ENCODE results near the gene AZU1. TPM values are rescaled to one million over a fixed set of nuclear protein-coding genes. Genes with fewer than 3 reads are reported as not detected.

AZU1 gene
- total RNA-seq, 1 donor from 2014 or later = 1.3 TPM

DNA sequence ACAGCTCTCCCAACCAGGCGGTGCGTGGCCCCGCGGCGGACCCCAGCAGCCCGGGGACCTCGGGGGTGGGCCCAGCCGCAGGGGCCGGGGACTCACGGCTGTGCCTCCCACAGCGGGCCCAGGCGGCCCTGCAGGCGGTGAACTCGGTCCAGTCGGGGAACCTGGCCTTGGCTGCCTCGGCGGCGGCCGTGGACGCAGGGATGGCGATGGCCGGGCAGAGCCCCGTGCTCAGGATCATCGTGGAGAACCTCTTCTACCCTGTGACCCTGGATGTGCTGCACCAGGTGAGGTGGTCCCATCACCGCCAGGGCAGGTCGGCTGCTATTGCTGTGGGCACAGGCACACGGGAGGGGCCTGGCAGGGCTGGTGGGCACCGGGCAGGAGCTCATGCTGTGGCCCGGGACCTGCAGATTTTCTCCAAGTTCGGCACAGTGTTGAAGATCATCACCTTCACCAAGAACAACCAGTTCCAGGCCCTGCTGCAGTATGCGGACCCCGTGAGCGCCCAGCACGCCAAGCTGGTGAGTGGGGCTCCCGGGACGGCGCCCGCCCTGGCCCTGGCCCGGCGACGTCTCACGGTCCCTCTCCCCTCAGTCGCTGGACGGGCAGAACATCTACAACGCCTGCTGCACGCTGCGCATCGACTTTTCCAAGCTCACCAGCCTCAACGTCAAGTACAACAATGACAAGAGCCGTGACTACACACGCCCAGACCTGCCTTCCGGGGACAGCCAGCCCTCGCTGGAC, 23.0 kb upstream of the AZU1 start:
- Mint-ChIP-seq H3K4me1 (peaks cover 24% of the 10 kb centered on the region), H3K36me3 (ENCODE audit: low read depth) (peaks cover 64% of the 10 kb centered on the region), H3K9me3 (no peaks in the 10 kb centered on the region), H3K4me3 (no peak overlapping the region), H3K27me3 (no peaks in the 10 kb centered on the region), H3K27ac (no peak overlapping the region)
- TF ChIP-seq, protein P1, sequence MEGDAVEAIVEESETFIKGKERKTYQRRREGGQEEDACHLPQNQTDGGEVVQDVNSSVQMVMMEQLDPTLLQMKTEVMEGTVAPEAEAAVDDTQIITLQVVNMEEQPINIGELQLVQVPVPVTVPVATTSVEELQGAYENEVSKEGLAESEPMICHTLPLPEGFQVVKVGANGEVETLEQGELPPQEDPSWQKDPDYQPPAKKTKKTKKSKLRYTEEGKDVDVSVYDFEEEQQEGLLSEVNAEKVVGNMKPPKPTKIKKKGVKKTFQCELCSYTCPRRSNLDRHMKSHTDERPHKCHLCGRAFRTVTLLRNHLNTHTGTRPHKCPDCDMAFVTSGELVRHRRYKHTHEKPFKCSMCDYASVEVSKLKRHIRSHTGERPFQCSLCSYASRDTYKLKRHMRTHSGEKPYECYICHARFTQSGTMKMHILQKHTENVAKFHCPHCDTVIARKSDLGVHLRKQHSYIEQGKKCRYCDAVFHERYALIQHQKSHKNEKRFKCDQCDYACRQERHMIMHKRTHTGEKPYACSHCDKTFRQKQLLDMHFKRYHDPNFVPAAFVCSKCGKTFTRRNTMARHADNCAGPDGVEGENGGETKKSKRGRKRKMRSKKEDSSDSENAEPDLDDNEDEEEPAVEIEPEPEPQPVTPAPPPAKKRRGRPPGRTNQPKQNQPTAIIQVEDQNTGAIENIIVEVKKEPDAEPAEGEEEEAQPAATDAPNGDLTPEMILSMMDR (IDR thresholded peaks at IDR 0.05) = no peak
- CTCF ChIA-PET = no interaction called here
- ATAC-seq (ENCODE audit: low read depth) (no peak), DNase-seq (no peak)
- intact Hi-C loops (cut with micrococcal nuclease) = no loop called here
- POLR2A ChIA-PET = no interaction called here

DNA sequence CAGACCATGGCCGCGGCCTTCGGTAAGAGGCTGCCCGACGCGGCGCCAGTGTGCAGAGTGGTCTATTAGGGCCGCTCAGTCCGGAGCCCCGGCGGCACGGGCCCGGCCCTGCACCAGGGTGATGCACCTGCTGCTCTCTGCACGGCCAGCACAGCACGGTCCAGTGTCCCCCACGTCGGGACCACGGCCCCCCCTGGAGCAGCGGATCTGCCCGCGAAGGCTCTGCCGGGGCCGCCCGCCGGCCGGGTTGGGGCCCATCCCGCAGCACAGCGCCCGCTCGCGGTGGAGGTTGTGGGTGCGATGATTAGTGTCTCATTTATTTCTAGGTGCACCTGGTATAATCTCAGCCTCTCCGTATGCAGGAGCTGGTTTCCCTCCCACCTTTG, 22.5 kb upstream of the AZU1 start:
- intact Hi-C loops (cut with micrococcal nuclease) = no loop called here
- no peak for DNase-seq
- H3K9me3 Mint-ChIP-seq = no peaks in the 10 kb centered on the region
- H3K4me3 Mint-ChIP-seq = no peak overlapping the region
- no peak overlapping the region for H3K27ac Mint-ChIP-seq
- peaks cover 64% of the 10 kb centered on the region for H3K36me3 Mint-ChIP-seq (ENCODE audit: low read depth)
- no peaks in the 10 kb centered on the region for H3K27me3 Mint-ChIP-seq
- POLR2A ChIA-PET = no interaction called here
- no peak for ATAC-seq (ENCODE audit: low read depth)
- peaks cover 19% of the 10 kb centered on the region for H3K4me1 Mint-ChIP-seq
- TF ChIP-seq, protein P1 (IDR thresholded peaks at IDR 0.05) = no peak
- CTCF ChIA-PET = no interaction called here

DNA sequence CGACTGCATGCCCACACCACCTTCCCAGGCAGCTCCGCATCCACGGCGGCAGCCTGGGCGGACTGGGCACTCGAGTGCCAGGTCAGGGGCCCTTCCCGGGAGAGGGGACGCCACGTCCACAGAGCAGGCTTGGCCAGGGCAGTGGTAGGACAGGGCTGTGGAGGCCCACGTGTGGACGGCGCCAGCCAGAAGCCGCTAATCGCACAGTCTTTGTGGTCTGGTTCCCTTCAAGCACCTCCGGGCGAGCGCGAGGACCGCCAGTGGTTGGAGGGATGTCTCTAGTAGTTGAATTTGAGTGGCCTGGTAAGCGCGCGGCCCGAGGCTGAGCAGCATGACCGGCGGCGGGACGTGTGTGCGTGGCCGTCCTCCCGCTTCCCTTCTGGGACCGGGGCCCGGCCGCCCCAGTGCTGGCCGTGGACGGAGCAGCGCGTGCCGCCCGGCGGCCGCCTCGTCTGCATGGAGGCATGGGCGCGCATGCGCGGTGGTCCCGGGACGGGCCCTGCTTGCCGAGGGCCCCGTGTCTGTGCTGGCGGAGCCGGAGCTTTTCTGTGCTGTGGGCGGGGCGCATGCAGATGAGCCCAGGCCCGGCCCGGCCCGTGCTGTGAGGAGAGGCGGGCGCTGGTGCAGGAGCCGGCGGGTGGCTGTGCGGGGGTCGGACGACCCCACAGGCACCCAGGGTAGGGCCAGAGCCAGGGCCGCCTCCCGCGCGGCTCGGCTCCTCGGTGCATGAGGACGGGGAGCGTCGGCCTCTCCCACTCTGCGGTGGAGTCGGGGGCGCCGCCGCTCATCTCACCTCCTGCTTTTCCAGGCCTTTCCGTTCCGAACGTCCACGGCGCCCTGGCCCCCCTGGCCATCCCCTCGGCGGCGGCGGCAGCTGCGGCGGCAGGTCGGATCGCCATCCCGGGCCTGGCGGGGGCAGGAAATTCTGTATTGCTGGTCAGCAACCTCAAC, 21.8 kb upstream of the AZU1 start:
- DNase-seq = no peak
- Mint-ChIP-seq H3K4me3 (no peak overlapping the region), H3K4me1 (peaks cover 13% of the 10 kb centered on the region), H3K27ac (no peak overlapping the region), H3K9me3 (no peaks in the 10 kb centered on the region), H3K36me3 (ENCODE audit: low read depth) (peaks cover 65% of the 10 kb centered on the region), H3K27me3 (no peaks in the 10 kb centered on the region)
- TF ChIP-seq, protein P1 (IDR thresholded peaks at IDR 0.05) = no peak
- intact Hi-C loops (cut with micrococcal nuclease) = no loop called here
- ChIA-PET POLR2A (no interaction called here), CTCF (no interaction called here)
- ATAC-seq (ENCODE audit: low read depth) = no peak

DNA sequence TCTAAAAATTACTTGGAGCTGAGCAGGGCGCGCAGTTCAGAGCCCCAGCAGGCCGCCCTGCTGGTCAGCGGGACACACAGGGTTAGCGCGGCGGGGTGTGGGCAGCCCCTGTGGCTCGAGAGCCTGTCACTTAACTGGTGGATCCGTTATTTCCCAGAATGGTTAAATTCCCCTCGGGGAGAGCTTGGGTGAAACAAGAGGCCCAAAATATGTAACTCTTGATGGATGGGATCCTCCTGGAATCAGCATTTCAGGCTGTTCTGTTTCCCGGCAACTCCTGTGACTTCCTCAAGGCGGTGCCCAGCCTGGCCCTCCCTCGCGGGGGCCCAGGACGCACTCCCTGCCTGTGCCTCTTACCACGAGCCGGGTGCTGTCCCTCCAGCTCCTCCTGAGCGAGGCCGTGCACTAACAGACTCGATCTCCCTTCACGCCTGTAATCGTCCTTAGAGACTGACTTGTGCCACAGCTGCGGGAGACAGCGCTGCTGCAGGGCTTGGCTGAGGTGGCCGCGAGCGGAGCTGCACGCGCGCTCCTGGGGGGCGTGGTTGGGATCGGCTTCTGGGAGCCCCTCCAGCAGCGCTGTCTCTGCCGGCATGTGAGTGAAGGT, 20.7 kb upstream of the AZU1 start:
- POLR2A ChIA-PET = interaction anchor here (0.5 kb wide), 1 partner anchor 239 kb away, joined by 3 read pairs; no protein-coding TSS in a partner anchor
- peaks cover 6% of the 10 kb centered on the region for H3K4me1 Mint-ChIP-seq
- no peak for ATAC-seq (ENCODE audit: low read depth)
- H3K9me3 Mint-ChIP-seq = no peaks in the 10 kb centered on the region
- CTCF ChIA-PET = no interaction called here
- no peak overlapping the region for H3K27ac Mint-ChIP-seq
- intact Hi-C loops (cut with micrococcal nuclease) = no loop called here
- H3K4me3 Mint-ChIP-seq = no peak overlapping the region
- no peaks in the 10 kb centered on the region for H3K27me3 Mint-ChIP-seq
- peaks cover 65% of the 10 kb centered on the region for H3K36me3 Mint-ChIP-seq (ENCODE audit: low read depth)
- TF ChIP-seq, protein P1 (IDR thresholded peaks at IDR 0.05) = no peak
- no peak for DNase-seq
